GM12892 (cell line): ENCODE results near the gene PPP4R2.

Experiments
- DNase-seq: peaks from one replicate; pipeline ENCODE4 v3.0.0; 2011; ENCODE audit not compliant: insufficient read length
- FAIRE-seq: peaks from 2 replicates; lab custom pipeline; 2011; peaks lifted over from hg19 to GRCh38; lab: Jason Lieb, UNC
- POLR2A ChIP-seq: IDR thresholded peaks from 2 replicates; pipeline ENCODE4 v1.6.1; 2011; ENCODE audit warnings: low read depth, low read length, control low read depth
- POLR2AphosphoS5 ChIP-seq: IDR thresholded peaks from 2 replicates; pipeline ENCODE4 v1.6.1; 2011; ENCODE audit warnings: low read depth, low read length, control low read depth
- TAF1 ChIP-seq: IDR thresholded peaks from 2 replicates; pipeline ENCODE4 v1.6.1; 2011; ENCODE audit warnings: low read depth, mild to moderate bottlenecking, control low read depth, low read length, borderline replicate concordance

Gene PPP4R2

GRCh38 chr3:73108750-73109149 is 112.1 kb downstream of the PPP4R2 start:
- TF ChIP-seq TAF1, result no peak
- no peak for TF ChIP-seq POLR2AphosphoS5
- TF ChIP-seq POLR2A, result no peak
- FAIRE-seq (no peak), DNase-seq (no peak)

- TF ChIP-seq POLR2AphosphoS5 (no peak), TAF1 (no peak), POLR2A (no peak)
- peak; percentile 100 for FAIRE-seq
- DNase-seq, result no peak
These were observed 113.9 kb downstream of the PPP4R2 start for GRCh38 chr3:73110530-73110929.

- FAIRE-seq, result no peak
- no peak for DNase-seq
- TF ChIP-seq TAF1, result no peak
- TF ChIP-seq POLR2A, result no peak
- no peak for TF ChIP-seq POLR2AphosphoS5
These were observed 118.1 kb downstream of the PPP4R2 start for GRCh38 chr3:73114711-73115110.

- no peak for TF ChIP-seq TAF1
- no peak for TF ChIP-seq POLR2A
- TF ChIP-seq POLR2AphosphoS5, result no peak
- no peak for DNase-seq
- no peak for FAIRE-seq
These were observed 119.2 kb downstream of the PPP4R2 start for GRCh38 chr3:73115806-73116205.
